WTC11 (cell line): ENCODE results near the gene MALSU1. TPM values are rescaled to one million over a fixed set of nuclear protein-coding genes. Genes with fewer than 3 reads are reported as not detected.

Source experiments
- ATAC-seq: fragments of 200-7000 bp; cut with Tn5 transposase; 2 replicates; pipeline ENCODE4 v1.10.0; 2021; ENCODE audit warnings: mild to moderate bottlenecking, moderate library complexity
- CTCF ChIA-PET: fragments of 300-600 bp; sonication (Branson Sonifier 250); formaldehyde crosslinking; loops from one replicate; lab custom pipeline; 2021; ENCODE audit warnings: antibody characterized with exemption; lab: Charles Lee
- POLR2A ChIA-PET: fragments of 350-600 bp; sonication (Branson Sonifier 250); formaldehyde crosslinking; loops from one replicate; lab custom pipeline; 2021; ENCODE audit warnings: antibody characterized with exemption; lab: Charles Lee
- DNase-seq: peaks from one replicate; pipeline ENCODE4 v3.0.0; 2021; ENCODE audit warnings: low spot score
- H3K27ac Mint-ChIP-seq: 2 replicates; pipeline ENCODE4 v1.8.0; 2021; ENCODE audit warnings: mixed read lengths
- H3K27me3 Mint-ChIP-seq: 2 replicates; pipeline ENCODE4 v1.8.0; 2021; ENCODE audit warnings: low read depth, mild to moderate bottlenecking, moderate library complexity, mixed read lengths
- H3K36me3 Mint-ChIP-seq: 2 replicates; pipeline ENCODE4 v1.8.0; 2021; ENCODE audit warnings: mixed read lengths
- H3K4me1 Mint-ChIP-seq: 2 replicates; pipeline ENCODE4 v1.8.0; 2022; ENCODE audit warnings: mixed read lengths
- H3K4me3 Mint-ChIP-seq: 2 replicates; pipeline ENCODE4 v1.8.0; 2021; ENCODE audit warnings: mild to moderate bottlenecking, moderate library complexity, mixed read lengths
- H3K9me3 Mint-ChIP-seq: 2 replicates; pipeline ENCODE4 v1.8.0; 2021; ENCODE audit warnings: mixed read lengths
- ARID4B ChIP-seq: sonication (generic); formaldehyde crosslinking; IDR thresholded peaks from 2 replicates; pipeline ENCODE4 v1.8.0; 2023; ENCODE audit warnings: missing genetic modification reagents, mild to moderate bottlenecking, borderline replicate concordance
- E2F5 ChIP-seq: sonication (generic); formaldehyde crosslinking; IDR thresholded peaks from 2 replicates; pipeline ENCODE4 v1.8.1; 2022; ENCODE audit warnings: mild to moderate bottlenecking, moderate library complexity, missing genetic modification reagents
- EMX1 ChIP-seq: fragments of 250-450 bp; sonication (Bioruptor Pico); IDR thresholded peaks from 2 replicates; pipeline ENCODE4 v1.8.0; 2021; ENCODE audit warnings: mild to moderate bottlenecking
- GTF2I ChIP-seq: fragments of 250-450 bp; sonication (Bioruptor Pico); conservative IDR thresholded peaks from 2 replicates; pipeline ENCODE4 v1.4.0; 2021; ENCODE audit warnings: mild to moderate bottlenecking
- HMGA2 ChIP-seq: fragments of 250-450 bp; sonication (Bioruptor Pico); IDR thresholded peaks from 2 replicates; pipeline ENCODE4 v1.4.0; 2021; ENCODE audit warnings: mild to moderate bottlenecking, moderate library complexity
- NFATC4 ChIP-seq: fragments of 250-450 bp; sonication (Bioruptor Pico); IDR thresholded peaks from 2 replicates; pipeline ENCODE4 v1.9.0; 2021; ENCODE audit warnings: mild to moderate bottlenecking
- OVOL2 ChIP-seq: fragments of 250-450 bp; sonication (Bioruptor Pico); IDR thresholded peaks from 2 replicates; pipeline ENCODE4 v1.9.0; 2021; ENCODE audit warnings: mild to moderate bottlenecking, borderline replicate concordance
- RELA ChIP-seq: sonication (generic); formaldehyde crosslinking; IDR thresholded peaks from 2 replicates; pipeline ENCODE4 v1.8.1; 2022; ENCODE audit warnings: missing genetic modification reagents, mild to moderate bottlenecking, borderline replicate concordance
- RORB ChIP-seq: fragments of 250-450 bp; sonication (Bioruptor Pico); IDR thresholded peaks from 2 replicates; pipeline ENCODE4 v1.9.0; 2021; ENCODE audit warnings: mild to moderate bottlenecking
- TEAD1 ChIP-seq: sonication (generic); formaldehyde crosslinking; IDR thresholded peaks from 2 replicates; pipeline ENCODE4 v1.8.0; 2022; ENCODE audit warnings: mild to moderate bottlenecking, missing genetic modification reagents
- TP53 ChIP-seq: sonication (generic); formaldehyde crosslinking; IDR thresholded peaks from 2 replicates; pipeline ENCODE4 v1.8.1; 2023; ENCODE audit warnings: mild to moderate bottlenecking, missing genetic modification reagents
- ZNF121 ChIP-seq: sonication (generic); formaldehyde crosslinking; IDR thresholded peaks from 2 replicates; pipeline ENCODE4 v1.8.0; 2023; ENCODE audit warnings: missing genetic modification reagents
- ZNF219 ChIP-seq: sonication (generic); formaldehyde crosslinking; IDR thresholded peaks from 2 replicates; pipeline ENCODE4 v1.8.0; 2023; ENCODE audit warnings: missing genetic modification reagents, mild to moderate bottlenecking, borderline replicate concordance
- ZNF317 ChIP-seq: sonication (generic); formaldehyde crosslinking; IDR thresholded peaks from 2 replicates; pipeline ENCODE4 v1.8.1; 2023; ENCODE audit warnings: low read depth, mild to moderate bottlenecking, moderate library complexity, missing genetic modification reagents, borderline replicate concordance
- total RNA-seq: library from RNA; stranded (reverse); gene quantifications from 3 replicates; pipeline ENCODE4 v1.2.3, GENCODE V29; 2021

Gene MALSU1
- total RNA-seq, 1 experiment from 2014 or later = 81.5 TPM

- no peaks in the 10 kb centered on the region for H3K27me3 Mint-ChIP-seq
- peaks cover 8% of the 10 kb centered on the region; the same call in 1 of the 2 replicates for H3K36me3 Mint-ChIP-seq
- H3K4me3 Mint-ChIP-seq = no peak overlapping the region
- ChIA-PET CTCF (interaction anchor here (0.6 to 1.7 kb wide), 20 partner anchors 9 to 188 kb away, joined by 3 to 10 read pairs (median 4); no protein-coding TSS in a partner anchor), POLR2A (interaction anchor here (1.3 kb wide), 1 partner anchor 111 kb away, joined by 4 read pairs; no protein-coding TSS in a partner anchor)
- DNase-seq = no peak
- TF ChIP-seq GTF2I (CRISPR knock-in tag) (no peak), NFATC4 (CRISPR knock-in tag) (no peak), ZNF121 (CRISPR knock-in tag) (no peak), OVOL2 (CRISPR knock-in tag) (no peak), ZNF317 (CRISPR knock-in tag) (no peak), TEAD1 (CRISPR knock-in tag) (no peak), ZNF219 (no peak), TP53 (CRISPR knock-in tag) (no peak), EMX1 (CRISPR knock-in tag) (no peak), HMGA2 (CRISPR knock-in tag) (no peak), RELA (CRISPR knock-in tag) (no peak), ARID4B (no peak), E2F5 (CRISPR knock-in tag) (no peak), RORB (CRISPR knock-in tag) (no peak)
- TF ChIP-seq, all 79 proteins: peak for 0
- Mint-ChIP-seq H3K4me1 (peaks cover 7% of the 10 kb centered on the region), H3K9me3 (no peaks in the 10 kb centered on the region), H3K27ac (peak overlapping the region; percentile 67)
- ATAC-seq = no peak
Observed at GRCh38 chr7:23358152-23358674, 59.1 kb downstream of the MALSU1 start.

Other genes starting within 250 kb of the MALSU1 start
- 65.9 to 82.1 TPM (median 69.2 TPM) in 3 replicates for gene KLHL7, start 193.6 kb upstream of the MALSU1 start, total RNA-seq
- 31.8 to 40.8 TPM (median 34.4 TPM) in 3 replicates for gene NUP42, start 117.3 kb upstream of the MALSU1 start, total RNA-seq
- 0.57 to 1.7 TPM (median 1.1 TPM) in 3 replicates for gene GPNMB, start 52.6 kb upstream of the MALSU1 start, total RNA-seq
- 129 to 165 TPM (median 164 TPM) in 3 replicates for gene IGF2BP3, start 171.2 kb downstream of the MALSU1 start, total RNA-seq
- 110 to 144 TPM (median 133 TPM) in 3 replicates for gene TRA2A, start 232.6 kb downstream of the MALSU1 start, total RNA-seq